A204.1 (cell line): ENCODE data around the gene DUS4L.

Experiments
- FAIRE-seq: peaks from 2 replicates; lab custom pipeline; 2012; peaks lifted over from hg19 to GRCh38; lab: Jason Lieb, UNC

DUS4L gene

DNA sequence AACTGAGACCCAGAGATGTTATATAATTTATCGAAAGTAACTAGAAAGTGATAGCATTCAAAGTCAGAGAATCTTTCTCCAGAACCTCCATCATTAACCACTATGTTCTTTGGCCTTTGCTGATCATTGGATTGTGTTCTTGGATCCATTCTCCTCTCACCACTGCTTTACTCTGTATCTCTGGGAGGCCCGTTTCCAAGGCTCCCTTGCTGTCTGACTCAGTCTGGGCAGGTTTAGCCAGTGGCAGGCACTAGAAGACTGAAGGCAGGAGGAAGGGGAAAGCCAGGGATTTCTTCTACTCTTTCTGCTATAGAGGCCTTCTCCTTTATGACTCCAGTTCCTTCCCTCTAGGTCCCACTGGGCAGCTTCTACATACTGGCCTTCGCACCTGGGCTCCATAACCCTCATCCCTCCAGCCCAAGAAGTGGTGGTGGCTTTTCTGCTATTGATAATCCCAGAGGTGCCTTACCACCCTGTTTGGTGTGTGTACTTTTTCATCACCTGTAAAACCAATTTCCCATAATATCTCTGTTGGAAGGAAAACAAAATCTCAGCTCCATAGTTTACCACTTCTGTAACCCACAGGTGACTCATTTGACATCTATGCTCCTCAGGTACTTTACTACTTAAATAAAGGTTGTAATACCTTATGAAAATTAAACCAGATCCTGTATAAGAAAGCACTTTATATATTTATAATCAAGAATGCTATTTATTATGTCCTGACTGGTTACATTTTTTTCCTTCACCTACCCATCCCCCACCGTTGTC lies 52.3 kb downstream of the DUS4L start:
- FAIRE-seq: no peak

DNA sequence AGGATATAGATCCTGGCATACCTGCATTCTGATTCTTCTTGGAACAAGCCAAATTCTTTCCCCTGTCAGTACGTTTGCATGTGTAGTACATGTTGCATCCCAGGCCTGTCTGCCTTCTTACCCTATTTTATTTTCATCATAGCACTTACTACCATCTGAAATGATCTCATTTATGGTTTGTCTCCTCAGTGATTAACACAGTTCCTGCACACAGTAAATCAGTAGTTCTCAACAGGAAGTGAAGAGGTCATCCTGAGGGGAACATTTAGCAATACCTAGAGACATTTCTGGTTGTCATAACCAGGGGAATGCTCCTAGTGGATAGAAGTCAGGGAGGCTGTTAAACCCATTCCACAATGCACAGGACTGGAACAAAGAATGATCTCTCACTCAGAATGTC lies 58.7 kb downstream of the DUS4L start:
- no peak for FAIRE-seq

GRCh38 chr7:107622894-107623293 lies 59.1 kb downstream of the DUS4L start:
- FAIRE-seq: no peak

GRCh38 chr7:107627002-107627401 lies 63.2 kb downstream of the DUS4L start:
- FAIRE-seq: no peak
